GM19351 (cell line): Measurements from ENCODE around the gene BORCS5.

Source experiments
- ATAC-seq: cut with Tn5 transposase; IDR thresholded peaks from one replicate; pipeline ENCODE4 v1.9.1; 2021; ENCODE audit warnings: mild to moderate bottlenecking, moderate library complexity; ENCODE audit not compliant: unreplicated experiment

Gene BORCS5

DNA sequence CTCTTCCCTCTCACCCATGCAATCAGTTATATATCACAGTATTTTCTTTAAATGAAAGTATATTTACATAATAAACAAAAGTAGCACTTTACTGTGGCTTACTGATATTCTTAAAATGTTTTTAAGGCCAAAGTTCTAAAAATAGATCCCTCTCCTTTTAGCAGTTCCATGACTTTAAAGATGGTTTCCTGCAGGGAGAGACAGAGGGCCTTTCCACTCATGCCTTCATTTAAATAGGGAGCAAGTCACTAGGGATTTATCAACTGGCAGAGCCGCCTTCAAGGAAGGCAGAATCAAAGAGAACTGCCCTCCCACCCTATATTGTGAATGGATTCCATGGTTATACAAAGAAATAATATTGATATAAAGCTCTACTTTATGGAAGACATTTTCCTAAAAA lies 150.2 kb downstream of the BORCS5 start:
- no peak for ATAC-seq

DNA sequence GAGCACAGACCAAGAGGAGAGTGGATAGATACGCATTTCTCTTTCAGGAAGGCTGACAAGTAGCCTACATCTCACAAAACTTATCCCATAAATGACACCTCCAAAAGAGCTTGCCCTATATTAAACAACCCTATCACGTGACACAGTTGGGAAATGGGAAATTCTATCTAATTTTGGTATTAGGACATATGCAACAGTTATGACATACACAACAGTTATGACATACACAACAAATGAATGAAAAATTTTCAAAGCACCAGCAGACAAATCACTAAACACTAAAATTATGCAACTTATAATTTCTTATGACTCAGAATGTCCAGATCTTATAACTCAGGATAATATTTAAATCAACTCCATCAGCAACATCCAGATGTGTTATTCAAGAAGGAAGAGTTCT lies 151.7 kb downstream of the BORCS5 start:
- ATAC-seq, result no peak

DNA sequence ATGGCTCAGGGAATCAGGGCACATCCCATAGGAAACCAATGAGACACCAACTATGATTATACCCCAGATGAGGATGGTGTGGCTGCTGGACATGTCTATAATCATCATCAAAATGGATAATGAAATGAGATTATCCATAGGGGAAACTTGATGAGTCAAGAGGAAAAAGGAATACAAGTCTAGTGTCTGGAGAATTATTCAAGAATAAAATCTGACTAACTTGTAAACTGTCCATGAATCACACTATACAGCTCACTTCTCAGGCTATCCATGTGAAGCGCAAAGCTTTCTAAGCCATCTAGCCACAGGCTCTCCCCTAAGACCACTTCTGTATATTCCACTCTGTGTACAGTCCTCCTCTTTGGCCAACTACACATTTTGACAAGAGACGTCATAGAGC lies 153.3 kb downstream of the BORCS5 start:
- no peak for ATAC-seq

DNA sequence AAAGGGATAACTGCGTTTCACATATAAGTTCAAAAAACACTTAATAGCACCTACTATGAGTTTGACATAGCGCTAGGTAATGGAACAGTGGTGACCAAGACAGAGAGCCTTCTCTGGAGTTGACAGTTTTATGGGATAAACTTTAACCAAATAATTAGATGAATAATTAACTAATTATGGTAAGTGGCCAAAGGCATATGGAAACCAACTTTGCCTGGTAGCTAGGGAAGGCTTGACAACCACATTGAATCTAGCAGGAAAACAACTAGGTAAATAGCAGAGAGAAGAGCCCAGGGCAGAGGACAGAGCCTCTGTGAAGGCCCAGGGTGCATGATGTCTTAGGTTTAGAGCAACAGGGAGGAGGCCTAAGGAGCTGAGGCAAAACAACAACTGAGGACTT lies 153.7 kb downstream of the BORCS5 start:
- no peak for ATAC-seq

- ATAC-seq, result no peak
Observed at GRCh38 chr12:12511021-12511783, 154.3 kb downstream of the BORCS5 start.

GRCh38 chr12:12511895-12512711 lies 155.2 kb downstream of the BORCS5 start:
- no peak for ATAC-seq

DNA sequence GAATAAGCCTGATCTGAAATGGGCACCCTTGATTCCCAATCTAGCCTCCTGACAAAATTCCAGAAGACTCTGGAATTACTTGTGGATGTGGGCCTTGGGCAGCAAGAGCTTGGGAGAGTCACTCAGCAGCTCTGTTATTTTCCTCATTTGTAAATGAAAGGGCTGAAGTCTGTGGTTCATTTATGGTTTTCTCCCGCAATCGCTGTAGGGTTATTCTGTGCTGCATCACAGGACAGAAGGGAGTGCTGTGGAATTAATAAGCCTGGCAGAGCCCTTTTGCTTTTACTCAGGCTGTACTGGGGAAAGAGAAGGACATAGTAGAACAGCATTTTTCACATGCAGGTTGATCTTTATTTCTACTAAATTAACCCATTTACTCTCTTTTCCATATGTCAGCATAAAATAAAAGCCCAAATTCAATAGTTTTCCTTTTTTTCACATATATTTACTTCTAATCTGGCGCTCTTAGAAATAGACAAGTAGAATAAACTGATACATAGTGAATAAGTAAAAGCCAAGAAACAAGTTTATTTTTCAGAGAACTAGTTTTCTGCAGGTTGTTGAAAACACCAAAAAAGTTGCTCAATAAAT lies 156.6 kb downstream of the BORCS5 start:
- ATAC-seq, result no peak

GRCh38 chr12:12518464-12518845 lies 161.6 kb downstream of the BORCS5 start:
- ATAC-seq, result no peak

DNA sequence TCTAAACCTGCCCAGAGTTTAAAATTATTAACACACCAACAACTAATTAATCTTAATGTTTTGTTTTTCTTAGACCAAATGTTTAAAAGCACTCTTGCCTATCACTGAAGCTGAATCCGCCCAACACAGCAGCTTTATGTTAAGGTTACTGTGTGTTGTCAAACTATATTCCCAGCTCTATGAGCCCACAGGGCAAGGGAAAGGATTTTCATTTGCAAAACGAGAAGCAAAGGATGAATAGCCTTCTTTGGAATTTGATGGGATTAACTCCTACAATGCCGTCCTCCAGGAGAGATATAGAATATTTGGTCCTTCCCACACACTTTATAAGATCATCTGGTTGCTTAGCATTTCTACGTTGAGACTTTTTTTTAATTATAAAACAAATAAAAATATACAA lies 162.0 kb downstream of the BORCS5 start:
- ATAC-seq, result no peak
